Liver (tissue), 9 donors: ENCODE results near the gene PSTPIP1. TPM values are rescaled to one million over a fixed set of nuclear protein-coding genes. Genes with fewer than 3 reads are reported as not detected.

Experiments used
- DNase-seq: peaks from one replicate; pipeline ENCODE4 v3.0.0-alpha.2; 2017; ENCODE audit warnings: low spot score
- H3K27ac ChIP-seq, 2 donors: one replicate each; pipeline ENCODE4 v1.7.0; 2013; ENCODE audit warnings: inconsistent platforms in 2 of 2, low read length in 2 of 2, control low read depth in 1 of 2, low read depth in 1 of 2, mild to moderate bottlenecking in 1 of 2
- H3K27me3 ChIP-seq, 4 donors: one replicate each; pipeline versions ENCODE4 v1.6.1 to v1.7.0; 2013; ENCODE audit warnings: low read length in 3 of 4, inconsistent platforms in 1 of 4, mild to moderate bottlenecking in 1 of 4, moderate library complexity in 1 of 4; ENCODE audit not compliant: control insufficient read depth in 4 of 4, insufficient read depth in 4 of 4
- H3K36me3 ChIP-seq, 4 donors: one replicate each; pipeline versions ENCODE4 v1.6.1 to v1.7.0; 2013; ENCODE audit warnings: low read length in 3 of 4, mild to moderate bottlenecking in 3 of 4, low read depth in 1 of 4, moderate library complexity in 1 of 4; ENCODE audit not compliant: control insufficient read depth in 4 of 4, insufficient read depth in 3 of 4
- H3K4me1 ChIP-seq, 4 donors: one replicate each; pipeline versions ENCODE4 v1.6.1 to v1.7.0; 2013; ENCODE audit warnings: low read length in 3 of 4, mild to moderate bottlenecking in 3 of 4, moderate library complexity in 1 of 4; ENCODE audit not compliant: control insufficient read depth in 4 of 4, insufficient read depth in 4 of 4
- H3K4me3 ChIP-seq, 3 donors: one replicate each; pipeline versions ENCODE4 v1.6.1 to v1.7.0; 2013; ENCODE audit warnings: low read length in 3 of 3, control low read depth in 1 of 3, low read depth in 1 of 3, mild to moderate bottlenecking in 1 of 3
- H3K9ac ChIP-seq, 2 donors: one replicate each; pipeline ENCODE4 v1.7.0; 2013; ENCODE audit warnings: low read length in 2 of 2, mild to moderate bottlenecking in 2 of 2, moderate library complexity in 2 of 2, control low read depth in 1 of 2, low read depth in 1 of 2
- H3K9me3 ChIP-seq, 4 donors: one replicate each; pipeline versions ENCODE4 v1.6.1 to v1.7.0; 2013; ENCODE audit warnings: low read length in 3 of 4; ENCODE audit not compliant: control insufficient read depth in 4 of 4
- ATF3 ChIP-seq: IDR thresholded peaks from 2 replicates; pipeline ENCODE4 v1.6.1; 2016; ENCODE audit warnings: antibody characterized with exemption
- CTCF ChIP-seq: fragments of 150-350 bp; IDR thresholded peaks from 2 replicates; pipeline ENCODE4 v1.5.1; 2017; ENCODE audit warnings: improper control_type of control experiment, low read depth, low read length; ENCODE audit not compliant: missing input control
- EGR1 ChIP-seq, 2 donors: IDR thresholded peaks; 2 replicates each; pipeline ENCODE4 v1.6.1; 2016 to 2018; ENCODE audit warnings: antibody characterized with exemption in 2 of 2, low read depth in 2 of 2
- FOXA1 ChIP-seq: IDR thresholded peaks from 2 replicates; pipeline ENCODE4 v1.6.1; 2016; ENCODE audit warnings: antibody characterized with exemption
- FOXA2 ChIP-seq: IDR thresholded peaks from 2 replicates; pipeline ENCODE4 v1.6.1; 2016; ENCODE audit warnings: antibody characterized with exemption
- GABPA ChIP-seq, 2 donors: IDR thresholded peaks in 1 of 2; conservative IDR thresholded peaks in 1 of 2; 2 replicates each; pipeline ENCODE4 v1.6.1; 2016; ENCODE audit warnings: antibody characterized with exemption in 2 of 2, mild to moderate bottlenecking in 1 of 2, moderate library complexity in 1 of 2
- HNF4A ChIP-seq, 2 donors: conservative IDR thresholded peaks; 2 replicates each; pipeline ENCODE4 v1.6.1; 2016; ENCODE audit warnings: antibody characterized with exemption in 2 of 2, mild to moderate bottlenecking in 2 of 2
- HNF4G ChIP-seq: IDR thresholded peaks from 2 replicates; pipeline ENCODE4 v1.6.1; 2016; ENCODE audit warnings: antibody characterized with exemption
- JUND ChIP-seq, 2 donors: IDR thresholded peaks; 2 replicates each; pipeline ENCODE4 v1.6.1; 2016; ENCODE audit warnings: antibody characterized with exemption in 2 of 2
- MAX ChIP-seq: IDR thresholded peaks from 2 replicates; pipeline ENCODE4 v1.6.1; 2016; ENCODE audit warnings: antibody characterized with exemption
- NR2F2 ChIP-seq: IDR thresholded peaks from 2 replicates; pipeline ENCODE4 v1.6.1; 2016; ENCODE audit warnings: antibody characterized with exemption
- RAD21 ChIP-seq, 2 donors: IDR thresholded peaks; 2 replicates each; pipeline ENCODE4 v1.6.1; 2016; ENCODE audit warnings: antibody characterized with exemption in 2 of 2, mild to moderate bottlenecking in 2 of 2
- REST ChIP-seq: IDR thresholded peaks from 2 replicates; pipeline ENCODE4 v1.6.1; 2016; ENCODE audit warnings: antibody characterized with exemption, mild to moderate bottlenecking
- RXRA ChIP-seq, 2 donors: IDR thresholded peaks; 2 replicates each; pipeline ENCODE4 v1.6.1; 2017 to 2018; ENCODE audit warnings: antibody characterized with exemption in 2 of 2, mild to moderate bottlenecking in 1 of 2
- SP1 ChIP-seq: IDR thresholded peaks from 2 replicates; pipeline ENCODE4 v1.6.1; 2018; ENCODE audit warnings: antibody characterized with exemption, mild to moderate bottlenecking
- TAF1 ChIP-seq: conservative IDR thresholded peaks from 2 replicates; pipeline ENCODE4 v1.6.1; 2016; ENCODE audit warnings: antibody characterized with exemption, mild to moderate bottlenecking
- YY1 ChIP-seq: IDR thresholded peaks from 2 replicates; pipeline ENCODE4 v1.6.1; 2016; ENCODE audit warnings: antibody characterized with exemption, mild to moderate bottlenecking
- WGBS: extraction: QIAGEN DNeasy Blood & Tissue Kit; methylation state at CpG from one replicate; pipeline ENCODE4 v1.1.7; 2013; 5-methylcytosine and 5-hydroxymethylcytosine counted together
- polyA plus RNA-seq, 2 donors: library from polyadenylated mRNA; stranded (reverse) in 1 of 2; unstranded in 1 of 2; fragments of 200-250 nt in 1 of 2; fragments of >200 nt in 1 of 2; fragmentation: Nextera tagmentation in 1 of 2; extraction: Ambion mirVana in 1 of 2; gene quantifications; one replicate each; pipeline versions ENCODE4 v1.2.1 to v1.2.3, GENCODE V29; 2013 to 2015
- total RNA-seq, 2 donors: library from RNA; depleted of rRNA; stranded (reverse); fragments of >200 nt; gene quantifications; one replicate each; pipeline ENCODE4 v1.2.3, GENCODE V29; 2014
- donor health status: healthy.
- donor health status: healthy.
- donor health status: healthy.
- donor health status: healthy.
- donor health status: healthy.

The PSTPIP1 gene
- total and polyA plus RNA-seq, 4 donors = 1.1 to 4.6 (median 3.0) TPM

GRCh38 chr15:76988867-76989780 lies 5.8 kb upstream of the PSTPIP1 start:
- Histone ChIP-seq H3K9me3 (no peaks in the 10 kb centered on the region), H3K4me3 (no peak overlapping the region), H3K27ac (no peak overlapping the region), H3K9ac (no peak overlapping the region), H3K36me3 (no peaks in the 10 kb centered on the region), H3K27me3 (no peaks in the 10 kb centered on the region), H3K4me1 (peaks cover 0 to 6% (median 1%) of the 10 kb centered on the region in 4 donors)
- 84% methylated on average over 12 of the region's 12 CpGs for WGBS
- TF ChIP-seq HNF4A (conservative IDR thresholded peaks at IDR 0.05) (no peak), JUND (IDR thresholded peaks at IDR 0.05) (no peak), RXRA (IDR thresholded peaks at IDR 0.05) (no peak), FOXA1 (no peak), CTCF (no peak), TAF1 (no peak), MAX (no peak), YY1 (no peak), REST (no peak), RAD21 (IDR thresholded peaks at IDR 0.05) (no peak), SP1 (no peak), FOXA2 (no peak), GABPA (IDR thresholded peaks at IDR 0.05 in 1 of 2, conservative IDR thresholded peaks at IDR 0.05 in 1 of 2) (no peak), EGR1 (IDR thresholded peaks at IDR 0.05; ENCODE audit: low read depth in 2 of 2) (no peak), ATF3 (no peak), HNF4G (no peak)
- no peak for DNase-seq

GRCh38 chr15:76991048-76991447 lies 3.9 kb upstream of the PSTPIP1 start:
- H3K4me1 ChIP-seq = peaks cover 0 to 6% (median 1%) of the 10 kb centered on the region in 4 donors
- no peak overlapping the region for H3K27ac ChIP-seq
- H3K9ac ChIP-seq = no peak overlapping the region
- H3K27me3 ChIP-seq = no peaks in the 10 kb centered on the region
- H3K9me3 ChIP-seq = no peaks in the 10 kb centered on the region
- no peak overlapping the region for H3K4me3 ChIP-seq
- WGBS = 74% methylated on average over 7 of the region's 7 CpGs
- no peaks in the 10 kb centered on the region for H3K36me3 ChIP-seq
- TF ChIP-seq GABPA (IDR thresholded peaks at IDR 0.05 in 1 of 2, conservative IDR thresholded peaks at IDR 0.05 in 1 of 2) = no peak
- TF ChIP-seq NR2F2 = no peak
- no peak for DNase-seq
